Fibroblast of skin of right quadriceps (primary cell): ENCODE results near the gene TAF11.
A peak's percentile ranks its signal among the peaks of the same experiment; 100 is the strongest.
"Not testable (repeated sequence)": the region's sequence is repeated elsewhere in the genome, so short reads cannot be mapped to it uniquely, and the experiment has no call there.

Experiments
- DNase-seq: peaks from one replicate; pipeline ENCODE4 v3.0.0-alpha.2; 2013

TAF11 gene

GRCh38 chr6:34860776-34861175 lies 27.1 kb downstream of the TAF11 start:
- DNase-seq, result no peak

- DNase-seq, result no peak
Observed at GRCh38 chr6:34859951-34860350, 27.9 kb downstream of the TAF11 start.

- DNase-seq, result no peak
Observed at GRCh38 chr6:34858681-34859080, 29.2 kb downstream of the TAF11 start.

- DNase-seq, result no peak
Observed at GRCh38 chr6:34855463-34855862, 32.4 kb downstream of the TAF11 start.

GRCh38 chr6:34852406-34853085 lies 35.3 kb downstream of the TAF11 start:
- no peak for DNase-seq

GRCh38 chr6:34851361-34851760 lies 36.5 kb downstream of the TAF11 start:
- no peak for DNase-seq

- DNase-seq, result not testable (repeated sequence)
Observed at GRCh38 chr6:34849066-34849465, 38.8 kb downstream of the TAF11 start.

GRCh38 chr6:34839666-34840352 lies 48.0 kb downstream of the TAF11 start:
- no peak for DNase-seq

GRCh38 chr6:34837528-34837927 lies 50.3 kb downstream of the TAF11 start:
- no peak for DNase-seq

GRCh38 chr6:34836451-34836850 lies 51.4 kb downstream of the TAF11 start:
- DNase-seq, result no peak

- no peak for DNase-seq
Observed at GRCh38 chr6:34836008-34836407, 51.8 kb downstream of the TAF11 start.

- DNase-seq, result peak; percentile 42
Observed at GRCh38 chr6:34834789-34835518, 52.9 kb downstream of the TAF11 start.

GRCh38 chr6:34832942-34833341 lies 54.9 kb downstream of the TAF11 start:
- DNase-seq, result no peak

- DNase-seq, result no peak
Observed at GRCh38 chr6:34829137-34829536, 58.7 kb downstream of the TAF11 start.
